Hepatocyte (in vitro differentiated cells): ENCODE measurements around the gene RASA3.

Experiments
- CTCF ChIP-seq: fragments of 200-600 bp; sonication (generic); IDR thresholded peaks from 2 replicates; pipeline ENCODE4 v1.5.1; 2016; ENCODE audit warnings: antibody characterized with exemption, mild to moderate bottlenecking; ENCODE audit not compliant: poor library complexity
- EZH2 ChIP-seq: fragments of 200-600 bp; sonication (generic); IDR thresholded peaks from 2 replicates; pipeline ENCODE4 v1.6.1; 2016; ENCODE audit warnings: antibody characterized with exemption, mild to moderate bottlenecking, borderline replicate concordance

- no peak for TF ChIP-seq CTCF
- TF ChIP-seq EZH2, result no peak
Observed at GRCh38 chr13:113939129-113939943, 193.1 kb downstream of the RASA3 start.
